ENCODE measurements around the gene GJB4.
A peak's percentile ranks its signal among the peaks of the same experiment; 100 is the strongest.

The GJB4 gene

DNA sequence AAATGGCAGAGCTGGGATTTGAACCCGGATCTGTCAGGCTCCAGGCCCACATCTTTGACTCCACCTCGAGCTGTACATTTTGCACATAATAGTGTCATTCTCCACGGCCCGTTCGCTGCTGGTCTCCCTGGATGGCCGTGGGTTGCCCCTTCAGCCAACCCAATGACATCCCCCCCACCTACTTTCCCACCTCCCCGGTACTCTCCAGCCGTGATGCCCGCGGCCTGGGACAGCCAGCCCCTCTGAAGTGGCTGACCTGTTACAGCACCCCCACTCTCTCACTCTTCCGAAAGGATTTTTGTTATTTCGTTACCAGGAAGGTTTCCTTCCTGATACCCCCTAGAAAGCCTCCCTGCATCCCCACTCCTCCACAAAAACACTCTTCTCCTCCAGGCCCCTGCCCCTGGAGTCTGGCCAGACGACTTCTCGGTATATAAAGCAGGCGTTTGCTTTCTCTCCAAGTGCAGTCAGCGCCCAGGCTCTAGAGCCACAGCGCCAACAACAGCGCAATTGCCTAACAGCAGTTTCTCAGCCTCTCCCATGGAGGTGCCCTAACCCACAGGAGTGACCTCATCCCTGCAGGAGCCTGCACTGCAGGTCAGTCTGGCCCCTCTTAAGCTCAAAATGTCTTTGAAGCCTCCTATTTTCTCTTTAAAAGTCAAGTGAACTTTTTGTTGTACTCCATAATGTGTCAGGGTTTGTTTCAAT is 19.2 kb upstream of the GJB4 start:
- no peak for DNase-seq
- no peaks in the 10 kb centered on the region for H3K4me1 Mint-ChIP-seq (ENCODE audit: low read depth)
- no peaks in the 10 kb centered on the region for H3K36me3 Mint-ChIP-seq (ENCODE audit: low read depth)
- H3K27me3 Mint-ChIP-seq: peaks cover 5% of the 10 kb centered on the region
- H3K9me3 Mint-ChIP-seq: no peaks in the 10 kb centered on the region
- H3K4me3 Mint-ChIP-seq: no peak overlapping the region
- no peak overlapping the region for H3K27ac Mint-ChIP-seq

DNA sequence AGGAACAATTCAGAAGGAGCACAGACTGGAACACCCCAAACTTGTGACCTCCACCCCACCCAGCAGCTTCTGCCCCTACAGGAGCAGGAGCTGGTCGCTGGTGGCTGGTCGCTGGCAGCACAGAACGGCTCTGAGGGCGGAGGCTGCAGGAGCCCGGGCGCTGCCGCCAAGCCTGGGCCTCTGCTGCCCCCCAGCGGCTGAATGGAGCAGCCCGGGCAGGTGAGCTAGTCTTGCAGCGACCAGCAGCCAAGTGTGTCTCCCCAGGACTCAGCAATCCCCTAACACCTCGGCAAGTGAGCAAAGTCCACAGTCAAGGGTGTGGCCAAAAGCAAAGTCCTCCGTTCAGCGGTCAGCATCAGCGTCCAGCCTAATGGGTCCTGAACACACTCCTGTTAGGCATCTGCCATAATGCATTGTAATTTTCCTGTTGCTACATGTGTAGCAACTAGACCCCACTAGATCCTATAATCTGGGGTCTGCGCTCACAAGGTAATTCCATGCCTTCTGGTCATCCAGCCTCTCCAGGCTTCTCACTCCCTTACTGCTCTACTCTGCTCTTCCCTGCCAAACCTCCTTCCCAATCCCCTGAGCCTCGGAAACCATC is 16.8 kb upstream of the GJB4 start:
- H3K36me3 Mint-ChIP-seq (ENCODE audit: low read depth): no peaks in the 10 kb centered on the region
- H3K27me3 Mint-ChIP-seq: peaks cover 5% of the 10 kb centered on the region
- no peak overlapping the region for H3K27ac Mint-ChIP-seq
- no peak overlapping the region for H3K4me3 Mint-ChIP-seq
- DNase-seq: peak; percentile 88
- no peaks in the 10 kb centered on the region for H3K4me1 Mint-ChIP-seq (ENCODE audit: low read depth)
- H3K9me3 Mint-ChIP-seq: no peaks in the 10 kb centered on the region

DNA sequence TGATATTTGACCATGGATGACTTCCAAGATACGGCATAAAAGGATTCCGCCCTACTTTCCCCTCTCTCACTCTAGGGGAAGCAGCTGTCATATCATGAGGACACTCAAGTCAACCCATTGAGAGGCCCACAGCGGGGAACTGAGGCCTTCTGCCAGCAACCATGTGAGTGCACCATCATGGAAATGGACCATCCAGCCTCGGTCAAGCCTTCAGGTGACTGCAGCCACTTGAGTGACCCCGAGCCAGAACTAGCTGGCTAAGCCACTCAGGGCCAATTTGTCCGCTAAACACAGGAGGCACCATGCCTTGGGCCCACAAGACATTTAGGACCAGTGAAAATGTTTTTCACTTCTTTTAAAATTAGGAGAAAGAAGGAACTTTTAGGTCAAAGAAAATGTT is 15.8 kb upstream of the GJB4 start:
- Mint-ChIP-seq H3K9me3 (no peaks in the 10 kb centered on the region), H3K4me3 (no peak overlapping the region), H3K27me3 (peaks cover 5% of the 10 kb centered on the region), H3K4me1 (ENCODE audit: low read depth) (no peaks in the 10 kb centered on the region), H3K36me3 (ENCODE audit: low read depth) (no peaks in the 10 kb centered on the region), H3K27ac (no peak overlapping the region)
- no peak for DNase-seq

DNA sequence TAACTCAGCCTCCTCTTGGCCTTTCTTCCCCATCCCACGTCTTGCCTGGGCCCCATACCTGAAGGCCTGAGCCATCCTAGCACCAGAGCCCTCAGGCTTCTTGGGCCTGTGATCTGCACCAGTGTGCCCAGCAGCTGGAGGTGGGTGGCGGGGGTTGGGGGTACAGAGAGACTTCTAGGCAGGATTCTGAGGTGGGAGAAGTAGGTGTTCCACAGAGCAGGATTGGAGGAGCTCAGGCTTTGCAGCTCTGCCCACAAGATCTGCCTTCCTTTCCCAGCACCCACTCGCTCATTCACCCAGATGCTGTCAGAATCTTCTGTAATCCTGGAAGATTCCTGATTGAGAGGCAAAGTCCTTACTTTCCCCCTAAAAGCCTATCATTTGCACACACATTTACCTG is 14.7 kb upstream of the GJB4 start:
- DNase-seq: no peak
- H3K4me1 Mint-ChIP-seq (ENCODE audit: low read depth): no peaks in the 10 kb centered on the region
- H3K27ac Mint-ChIP-seq: no peak overlapping the region
- H3K4me3 Mint-ChIP-seq: no peak overlapping the region
- no peaks in the 10 kb centered on the region for H3K9me3 Mint-ChIP-seq
- peaks cover 5% of the 10 kb centered on the region for H3K27me3 Mint-ChIP-seq
- H3K36me3 Mint-ChIP-seq (ENCODE audit: low read depth): no peaks in the 10 kb centered on the region

DNA sequence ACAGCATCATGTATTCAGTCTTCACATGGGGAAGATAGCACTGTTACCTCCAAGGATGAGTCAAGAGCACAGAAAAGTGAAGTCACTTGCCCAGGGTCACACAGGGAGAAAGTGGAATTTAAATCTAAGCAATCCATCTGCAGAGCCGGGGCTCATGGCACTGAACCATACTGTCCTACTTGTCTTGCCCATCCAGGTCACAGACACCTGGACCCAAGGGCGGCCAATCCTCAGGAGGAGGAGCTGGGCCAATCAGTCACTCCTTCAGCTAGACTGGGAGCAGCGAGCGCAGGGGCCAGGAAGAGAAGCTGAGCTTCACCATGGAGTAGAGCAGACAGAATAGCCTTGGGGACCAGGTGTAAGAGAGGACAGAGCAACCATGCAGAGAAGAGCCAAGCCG is 13.9 kb upstream of the GJB4 start:
- no peak for DNase-seq
- H3K9me3 Mint-ChIP-seq: no peaks in the 10 kb centered on the region
- no peaks in the 10 kb centered on the region for H3K4me1 Mint-ChIP-seq (ENCODE audit: low read depth)
- no peak overlapping the region for H3K4me3 Mint-ChIP-seq
- no peaks in the 10 kb centered on the region for H3K36me3 Mint-ChIP-seq (ENCODE audit: low read depth)
- no peaks in the 10 kb centered on the region for H3K27me3 Mint-ChIP-seq
- H3K27ac Mint-ChIP-seq: no peak overlapping the region

DNA sequence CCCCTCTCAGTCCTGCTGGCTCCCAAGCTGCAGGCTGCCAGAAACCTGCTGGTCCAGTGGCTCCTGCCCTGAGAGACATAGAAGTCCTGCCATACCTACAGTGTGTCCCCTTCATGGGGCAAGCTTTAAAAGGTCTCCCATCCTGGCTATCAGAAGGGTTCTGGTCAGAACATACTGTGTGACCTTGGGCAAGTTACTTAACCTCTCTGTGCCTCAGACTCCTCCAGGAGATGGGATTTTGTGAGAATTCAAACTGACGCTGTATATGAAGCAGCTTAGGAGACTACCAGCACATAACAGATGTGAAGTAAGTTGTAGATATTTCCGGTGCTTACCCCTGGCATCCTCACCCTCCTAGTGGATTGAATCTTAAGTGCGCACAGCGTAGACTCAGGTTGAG is 13.4 kb upstream of the GJB4 start:
- Mint-ChIP-seq H3K36me3 (ENCODE audit: low read depth) (no peaks in the 10 kb centered on the region), H3K4me1 (ENCODE audit: low read depth) (no peaks in the 10 kb centered on the region), H3K27ac (no peak overlapping the region), H3K4me3 (no peak overlapping the region), H3K27me3 (no peaks in the 10 kb centered on the region), H3K9me3 (no peaks in the 10 kb centered on the region)
- DNase-seq: no peak

DNA sequence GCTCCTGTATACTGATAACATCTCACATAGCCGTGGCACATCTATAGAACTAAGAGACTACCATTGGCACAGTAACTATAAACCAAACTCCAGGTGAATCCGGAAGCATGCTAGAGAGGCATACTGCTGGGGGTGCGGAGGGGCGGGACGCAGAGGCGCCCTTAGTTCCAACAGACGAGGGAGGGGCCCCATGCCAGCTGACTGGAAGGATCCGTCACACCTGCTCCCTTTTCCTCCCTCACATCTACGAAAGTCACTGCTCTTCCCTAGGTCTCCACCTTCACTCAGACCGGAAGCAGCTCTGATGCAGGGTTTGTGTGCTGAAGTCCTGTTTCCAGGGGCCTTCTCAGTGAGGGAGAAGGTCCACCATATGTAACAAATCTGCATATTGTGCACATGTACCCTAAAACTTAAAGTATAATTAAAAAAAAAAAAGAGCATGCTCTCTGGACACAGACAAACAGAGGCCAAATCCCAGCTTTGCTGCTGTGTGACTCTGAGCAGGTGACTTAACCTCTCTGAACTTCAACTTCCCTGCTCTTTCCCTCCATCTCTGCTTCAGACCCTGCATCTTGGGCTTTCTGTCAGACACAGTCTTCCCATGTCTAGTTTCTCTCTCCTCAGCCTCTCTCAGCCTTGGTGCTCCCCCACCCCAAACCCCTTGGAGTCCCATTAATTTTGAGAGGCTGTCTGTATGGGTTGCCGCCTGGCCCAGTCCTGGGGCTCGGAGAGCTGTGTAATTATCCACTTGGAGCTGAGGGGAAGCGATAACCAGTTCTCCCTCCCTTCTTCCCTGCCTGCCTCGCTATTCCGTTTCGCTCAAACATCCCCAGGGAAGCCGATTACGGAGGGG is 12.5 kb upstream of the GJB4 start:
- no peak for DNase-seq
- H3K4me1 Mint-ChIP-seq (ENCODE audit: low read depth): no peaks in the 10 kb centered on the region
- H3K27me3 Mint-ChIP-seq: no peaks in the 10 kb centered on the region
- no peaks in the 10 kb centered on the region for H3K9me3 Mint-ChIP-seq
- H3K27ac Mint-ChIP-seq: no peak overlapping the region
- no peaks in the 10 kb centered on the region for H3K36me3 Mint-ChIP-seq (ENCODE audit: low read depth)
- no peak overlapping the region for H3K4me3 Mint-ChIP-seq

DNA sequence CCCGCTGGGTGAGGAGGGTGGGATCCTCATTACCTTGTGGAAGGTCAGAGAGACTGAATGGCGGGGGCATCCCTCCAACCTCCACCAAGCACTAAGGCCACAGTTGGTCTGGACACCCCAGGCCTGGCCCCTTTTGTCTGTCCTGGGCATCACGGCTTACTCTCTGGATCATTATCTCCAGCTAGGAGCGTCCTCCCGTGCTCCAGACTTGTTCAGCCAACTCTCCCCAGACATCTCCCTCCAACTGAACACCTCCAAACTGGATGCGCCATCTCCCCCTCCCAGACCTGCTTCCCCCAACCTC is 11.9 kb upstream of the GJB4 start:
- no peaks in the 10 kb centered on the region for H3K9me3 Mint-ChIP-seq
- no peak overlapping the region for H3K4me3 Mint-ChIP-seq
- no peak for DNase-seq
- no peaks in the 10 kb centered on the region for H3K27me3 Mint-ChIP-seq
- no peaks in the 10 kb centered on the region for H3K4me1 Mint-ChIP-seq (ENCODE audit: low read depth)
- H3K36me3 Mint-ChIP-seq (ENCODE audit: low read depth): no peaks in the 10 kb centered on the region
- no peak overlapping the region for H3K27ac Mint-ChIP-seq

DNA sequence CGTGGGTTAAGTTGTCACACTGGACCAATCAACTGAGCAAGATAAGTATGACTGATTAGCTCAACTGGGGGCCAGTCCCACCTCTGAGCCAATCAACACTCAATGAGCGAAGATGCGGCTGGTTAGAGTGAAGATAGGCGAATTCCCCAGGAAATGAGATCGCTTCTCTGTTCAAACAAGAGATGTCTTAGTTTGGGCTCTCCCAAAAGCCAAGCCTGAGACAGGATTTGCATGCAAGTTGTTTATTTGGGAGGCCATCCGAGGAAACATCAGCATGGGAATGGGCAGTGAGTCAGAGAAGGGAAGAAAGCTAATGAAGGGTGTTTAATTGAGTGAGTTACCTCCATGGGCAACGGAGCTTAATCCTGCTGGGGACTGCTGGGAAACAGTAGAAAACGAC is 9.5 kb upstream of the GJB4 start:
- no peaks in the 10 kb centered on the region for H3K9me3 Mint-ChIP-seq
- DNase-seq: no peak
- H3K27me3 Mint-ChIP-seq: no peaks in the 10 kb centered on the region
- no peak overlapping the region for H3K4me3 Mint-ChIP-seq
- no peaks in the 10 kb centered on the region for H3K4me1 Mint-ChIP-seq (ENCODE audit: low read depth)
- no peak overlapping the region for H3K27ac Mint-ChIP-seq
- H3K36me3 Mint-ChIP-seq (ENCODE audit: low read depth): no peaks in the 10 kb centered on the region

DNA sequence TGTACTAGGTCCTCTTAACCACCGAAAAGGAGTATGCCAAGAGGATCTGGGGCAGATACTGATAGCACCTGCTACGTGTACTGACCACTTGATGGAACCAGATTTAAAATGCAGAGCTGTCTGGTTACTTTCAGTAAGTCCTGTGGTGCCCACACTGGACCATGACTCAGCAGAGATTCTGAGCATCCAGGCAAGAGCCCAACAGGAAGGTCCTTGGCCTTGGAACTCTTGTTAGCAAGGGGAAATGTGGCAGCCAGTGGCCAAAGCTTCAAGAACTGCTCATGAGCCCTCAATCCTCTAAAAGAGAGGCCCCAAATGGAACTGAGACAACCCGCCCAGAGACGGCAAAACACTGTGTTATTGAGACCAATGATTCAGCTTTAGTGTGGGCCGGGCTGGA is 8.9 kb upstream of the GJB4 start:
- Mint-ChIP-seq H3K27me3 (no peaks in the 10 kb centered on the region), H3K4me1 (ENCODE audit: low read depth) (no peaks in the 10 kb centered on the region), H3K9me3 (no peaks in the 10 kb centered on the region), H3K27ac (no peak overlapping the region), H3K36me3 (ENCODE audit: low read depth) (no peaks in the 10 kb centered on the region), H3K4me3 (no peak overlapping the region)
- DNase-seq: no peak

DNA sequence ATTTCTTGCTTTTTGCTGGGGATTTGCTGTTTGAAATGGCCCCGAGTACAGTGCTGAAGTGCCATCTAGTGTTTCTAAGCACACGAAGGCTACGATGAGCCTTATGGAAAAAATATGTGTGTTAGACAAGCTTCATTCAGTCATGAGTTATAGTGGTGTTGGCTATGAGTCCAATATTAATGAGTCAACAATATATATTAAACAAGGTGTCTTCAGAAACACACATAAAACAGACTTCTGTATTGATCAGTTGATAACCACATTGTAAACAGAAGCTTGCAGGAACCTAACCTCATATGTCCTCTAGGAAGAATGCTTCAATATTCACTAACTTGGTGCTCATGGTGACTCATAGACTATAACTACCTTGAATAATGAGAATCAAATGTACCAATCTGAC is 6.4 kb upstream of the GJB4 start:
- DNase-seq: no peak
- H3K4me3 Mint-ChIP-seq: no peak overlapping the region
- H3K4me1 Mint-ChIP-seq (ENCODE audit: low read depth): no peaks in the 10 kb centered on the region
- H3K27me3 Mint-ChIP-seq: peaks cover 4% of the 10 kb centered on the region
- no peaks in the 10 kb centered on the region for H3K36me3 Mint-ChIP-seq (ENCODE audit: low read depth)
- H3K27ac Mint-ChIP-seq: no peak overlapping the region
- no peaks in the 10 kb centered on the region for H3K9me3 Mint-ChIP-seq

DNA sequence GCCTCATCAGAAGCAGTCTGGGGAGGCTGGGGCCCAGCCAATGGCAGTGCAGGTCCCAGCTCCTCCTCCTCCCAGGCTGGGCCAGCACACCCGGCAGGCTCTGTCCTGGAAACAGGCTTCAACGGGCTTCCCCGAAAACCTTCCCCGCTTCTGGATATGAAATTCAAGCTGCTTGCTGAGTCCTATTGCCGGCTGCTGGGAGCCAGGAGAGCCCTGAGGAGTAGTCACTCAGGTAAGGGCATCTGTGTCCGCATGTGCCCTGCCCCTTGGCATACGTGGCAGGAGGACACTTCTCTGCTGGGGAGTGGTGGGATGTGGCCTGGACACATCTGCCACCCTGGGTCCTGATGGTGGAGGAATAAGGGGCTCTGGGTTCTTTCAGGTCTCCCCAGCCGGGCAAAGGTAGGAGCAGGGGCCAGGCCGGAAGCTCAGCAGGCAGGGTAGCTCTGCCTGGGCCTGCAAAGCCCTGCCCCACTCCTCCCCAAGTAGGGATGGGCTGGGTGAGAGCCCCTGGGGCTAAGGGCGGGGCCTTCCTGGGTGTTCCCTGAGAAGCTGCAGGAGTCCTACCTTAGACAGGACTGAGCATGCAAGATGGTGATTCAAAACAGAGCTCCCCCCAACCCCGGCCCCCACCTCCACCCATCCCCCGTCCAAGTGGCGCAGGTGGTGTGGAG is 4.4 kb upstream of the GJB4 start, which contains the start of gene GJB5:
Gene GJB5 (plus strand): TSS at position 84 of the 674 bp plus-strand sequence. CDS start 2,284 bp downstream, outside the sequence.
- DNase-seq: no peak
- Mint-ChIP-seq H3K36me3 (ENCODE audit: low read depth) (no peaks in the 10 kb centered on the region), H3K4me3 (no peak within 1 kb of the TSS), H3K27ac (no peak within 1 kb of the TSS), H3K4me1 (ENCODE audit: low read depth) (no peaks in the 10 kb centered on the region), H3K27me3 (peaks cover 4% of the 10 kb centered on the region), H3K9me3 (no peaks in the 10 kb centered on the region)

DNA sequence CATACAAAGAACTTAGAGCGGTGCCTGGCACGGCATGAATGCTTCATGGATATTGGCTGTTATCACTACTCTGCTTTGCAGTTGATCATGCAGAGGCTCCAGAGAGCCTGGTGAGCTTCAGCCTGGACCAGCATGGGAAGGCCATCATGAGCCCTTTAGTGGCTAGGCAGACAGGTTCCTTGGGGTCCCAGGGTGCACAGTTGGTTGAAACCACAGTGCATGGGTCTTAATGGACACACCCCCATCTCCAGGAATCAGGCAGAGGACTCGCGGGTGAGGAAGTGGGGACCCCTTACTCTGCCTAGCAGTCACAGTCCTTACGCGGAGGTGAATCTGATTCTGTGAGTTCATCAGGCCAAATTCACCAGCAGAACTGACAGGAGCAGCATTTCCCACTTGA is 3.6 kb upstream of the GJB4 start:
- no peaks in the 10 kb centered on the region for H3K9me3 Mint-ChIP-seq
- no peak overlapping the region for H3K4me3 Mint-ChIP-seq
- no peaks in the 10 kb centered on the region for H3K4me1 Mint-ChIP-seq (ENCODE audit: low read depth)
- H3K27ac Mint-ChIP-seq: no peak overlapping the region
- H3K27me3 Mint-ChIP-seq: peaks cover 4% of the 10 kb centered on the region
- no peak for DNase-seq
- no peaks in the 10 kb centered on the region for H3K36me3 Mint-ChIP-seq (ENCODE audit: low read depth)

DNA sequence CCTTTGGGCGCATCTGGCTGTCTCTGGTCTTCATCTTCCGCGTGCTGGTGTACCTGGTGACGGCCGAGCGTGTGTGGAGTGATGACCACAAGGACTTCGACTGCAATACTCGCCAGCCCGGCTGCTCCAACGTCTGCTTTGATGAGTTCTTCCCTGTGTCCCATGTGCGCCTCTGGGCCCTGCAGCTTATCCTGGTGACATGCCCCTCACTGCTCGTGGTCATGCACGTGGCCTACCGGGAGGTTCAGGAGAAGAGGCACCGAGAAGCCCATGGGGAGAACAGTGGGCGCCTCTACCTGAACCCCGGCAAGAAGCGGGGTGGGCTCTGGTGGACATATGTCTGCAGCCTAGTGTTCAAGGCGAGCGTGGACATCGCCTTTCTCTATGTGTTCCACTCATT is 2.2 kb upstream of the GJB4 start:
- Mint-ChIP-seq H3K4me1 (ENCODE audit: low read depth) (no peaks in the 10 kb centered on the region), H3K9me3 (no peaks in the 10 kb centered on the region), H3K4me3 (no peak overlapping the region), H3K36me3 (ENCODE audit: low read depth) (no peaks in the 10 kb centered on the region), H3K27ac (no peak overlapping the region), H3K27me3 (peaks cover 4% of the 10 kb centered on the region)
- no peak for DNase-seq

DNA sequence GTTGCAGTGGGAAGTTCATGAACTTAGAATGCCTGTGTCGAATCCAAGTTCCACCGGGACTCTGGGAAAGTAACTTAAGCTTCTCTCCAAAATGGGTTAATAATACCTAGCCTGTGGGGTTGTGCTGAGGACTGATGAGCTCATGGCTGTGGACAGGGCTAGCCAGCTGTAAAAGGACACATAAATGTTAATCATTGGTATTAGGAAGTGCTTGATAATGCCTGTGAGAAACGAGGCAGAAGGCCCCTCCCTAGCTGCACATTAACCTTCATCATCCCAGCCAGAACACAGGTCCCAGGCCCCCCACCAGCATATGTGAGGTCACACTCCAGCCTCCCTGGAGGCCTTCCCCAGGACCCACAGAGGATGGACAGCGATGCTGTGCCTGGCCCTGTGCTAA is 789 bp upstream of the GJB4 start:
- H3K4me3 Mint-ChIP-seq: no peak overlapping the region
- no peaks in the 10 kb centered on the region for H3K4me1 Mint-ChIP-seq (ENCODE audit: low read depth)
- H3K27me3 Mint-ChIP-seq: peaks cover 4% of the 10 kb centered on the region
- no peaks in the 10 kb centered on the region for H3K36me3 Mint-ChIP-seq (ENCODE audit: low read depth)
- no peak for DNase-seq
- H3K27ac Mint-ChIP-seq: no peak overlapping the region
- no peaks in the 10 kb centered on the region for H3K9me3 Mint-ChIP-seq

Data from activated T-cell treated with anti-CD3 and anti-CD28 coated beads, Interleukin-2, amount 50 U/mL, for 24 hours (primary cell).